H9 (cell line): ENCODE results near the gene NOLC1. TPM values are rescaled to one million over a fixed set of nuclear protein-coding genes. Genes with fewer than 3 reads are reported as not detected.

Experiments used
- DNase-seq: peaks from one replicate; pipeline ENCODE4 v3.0.0-alpha.2; 2017
- H2AFZ ChIP-seq: one replicate; pipeline ENCODE4 v1.6.1; 2013; ENCODE audit warnings: mild to moderate bottlenecking, low read length, control low read depth, moderate library complexity
- H2AK5ac ChIP-seq: 2 replicates; pipeline ENCODE4 v1.6.1; 2013; ENCODE audit warnings: low read length, control low read depth, mixed read lengths; ENCODE audit not compliant: insufficient read length
- H2BK120ac ChIP-seq: one replicate; pipeline ENCODE4 v1.6.1; 2013; ENCODE audit warnings: low read depth, mild to moderate bottlenecking, low read length, control low read depth, inconsistent platforms; ENCODE audit not compliant: poor library complexity, severe bottlenecking
- H2BK12ac ChIP-seq: 2 replicates; pipeline ENCODE4 v1.6.1; 2013; ENCODE audit warnings: low read length, control low read depth, mixed read lengths, low read depth; ENCODE audit not compliant: insufficient read length
- H2BK15ac ChIP-seq: 2 replicates; pipeline ENCODE4 v1.6.1; 2013; ENCODE audit warnings: low read depth, low read length, control low read depth
- H2BK20ac ChIP-seq: one replicate; pipeline ENCODE4 v1.6.1; 2013; ENCODE audit warnings: low read depth, mild to moderate bottlenecking, low read length, control low read depth, inconsistent platforms; ENCODE audit not compliant: poor library complexity, severe bottlenecking
- H2BK5ac ChIP-seq: 2 replicates; pipeline ENCODE4 v1.6.1; 2013; ENCODE audit warnings: low read length, control low read depth, mixed read lengths; ENCODE audit not compliant: insufficient read length
- H3K14ac ChIP-seq: 2 replicates; pipeline ENCODE4 v1.6.1; 2013; ENCODE audit warnings: low read length, control low read depth; ENCODE audit not compliant: insufficient read depth
- H3K18ac ChIP-seq: 2 replicates; pipeline ENCODE4 v1.6.1; 2013; ENCODE audit warnings: low read depth, mild to moderate bottlenecking, mixed read lengths, low read length, control low read depth; ENCODE audit not compliant: insufficient read length
- H3K23ac ChIP-seq: 2 replicates; pipeline ENCODE4 v1.6.1; 2013; ENCODE audit warnings: low read length, control low read depth, mixed read lengths, low read depth; ENCODE audit not compliant: insufficient read length
- H3K23me2 ChIP-seq: 2 replicates; pipeline ENCODE4 v1.6.1; 2013; ENCODE audit warnings: low read depth, mild to moderate bottlenecking, mixed read lengths, low read length, control low read depth; ENCODE audit not compliant: insufficient read length, poor library complexity, severe bottlenecking
- H3K27ac ChIP-seq: 2 replicates; pipeline ENCODE4 v1.5.1; 2013; ENCODE audit warnings: low read length, control low read depth, mixed read lengths, low read depth; ENCODE audit not compliant: insufficient read length
- H3K27me3 ChIP-seq: 2 replicates; pipeline ENCODE4 v1.6.1; 2013; ENCODE audit warnings: low read length, control low read depth, inconsistent platforms; ENCODE audit not compliant: insufficient read depth
- H3K4ac ChIP-seq: 2 replicates; pipeline ENCODE4 v1.6.1; 2013; ENCODE audit warnings: low read depth, mild to moderate bottlenecking, control low read depth, inconsistent platforms, low read length, moderate library complexity
- H3K4me1 ChIP-seq: 2 replicates; pipeline ENCODE4 v1.6.1; 2013; ENCODE audit warnings: low read length, control low read depth, inconsistent platforms; ENCODE audit not compliant: insufficient read depth
- H3K4me2 ChIP-seq: 2 replicates; pipeline ENCODE4 v1.6.1; 2013; ENCODE audit warnings: low read length, control low read depth, mixed read lengths; ENCODE audit not compliant: insufficient read length, insufficient read depth
- H3K56ac ChIP-seq: 2 replicates; pipeline ENCODE4 v1.6.1; 2013; ENCODE audit warnings: low read depth, mild to moderate bottlenecking, mixed read lengths, low read length, control low read depth; ENCODE audit not compliant: insufficient read length
- H3K79me1 ChIP-seq: 2 replicates; pipeline ENCODE4 v1.6.1; 2013; ENCODE audit warnings: low read depth, mild to moderate bottlenecking, moderate library complexity, low read length, control low read depth, inconsistent platforms; ENCODE audit not compliant: insufficient read depth, poor library complexity, severe bottlenecking
- H3K79me2 ChIP-seq: 2 replicates; pipeline ENCODE4 v1.6.1; 2013; ENCODE audit warnings: low read length, control low read depth, inconsistent platforms; ENCODE audit not compliant: insufficient read depth
- H3K9ac ChIP-seq: 2 replicates; pipeline ENCODE4 v1.6.1; 2013; ENCODE audit warnings: low read length, control low read depth, mixed read lengths; ENCODE audit not compliant: insufficient read length; ENCODE audit errors: extremely low read depth
- H3K9me3 ChIP-seq: one replicate; pipeline ENCODE4 v1.6.1; 2013; ENCODE audit warnings: low read depth, low read length, inconsistent platforms; ENCODE audit not compliant: control insufficient read depth
- H3T11ph ChIP-seq: one replicate; pipeline ENCODE4 v1.6.1; 2013; ENCODE audit warnings: mild to moderate bottlenecking, low read length, control low read depth, inconsistent platforms
- H4K20me1 ChIP-seq: one replicate; pipeline ENCODE4 v1.6.1; 2013; ENCODE audit not compliant: control insufficient read depth, insufficient read length, insufficient read depth
- H4K5ac ChIP-seq: 2 replicates; pipeline ENCODE4 v1.6.1; 2013; ENCODE audit warnings: low read depth, mild to moderate bottlenecking, mixed read lengths, low read length, control low read depth; ENCODE audit not compliant: insufficient read length
- H4K8ac ChIP-seq: replicated peaks from 2 replicates; pipeline ENCODE4 v1.6.1; 2013; ENCODE audit warnings: low read length, control low read depth, mixed read lengths, low read depth; ENCODE audit not compliant: insufficient read length
- H4K91ac ChIP-seq: 2 replicates; pipeline ENCODE4 v1.6.1; 2013; ENCODE audit warnings: low read depth, mild to moderate bottlenecking, moderate library complexity, mixed read lengths, low read length, control low read depth; ENCODE audit not compliant: insufficient read length
- H3K27ac Mint-ChIP-seq, 3 experiments: 2 replicates in 2 of 3; 3 replicates in 1 of 3; pipeline ENCODE4 v1.8.0; 2020 to 2021; ENCODE audit warnings: mixed read lengths in 3 of 3, mild to moderate bottlenecking in 1 of 3, moderate library complexity in 1 of 3
- H3K27me3 Mint-ChIP-seq: 2 replicates; pipeline ENCODE4 v1.8.0; 2021; ENCODE audit warnings: low read depth, mild to moderate bottlenecking, moderate library complexity, mixed read lengths
- H3K36me3 Mint-ChIP-seq, 3 experiments: 2 replicates in 2 of 3; 3 replicates in 1 of 3; pipeline ENCODE4 v1.8.0; 2020 to 2021; ENCODE audit warnings: low read depth in 3 of 3, mixed read lengths in 3 of 3; ENCODE audit not compliant: insufficient read depth in 1 of 3
- H3K4me1 Mint-ChIP-seq, 2 experiments: 2 replicates each; pipeline ENCODE4 v1.8.0; 2020; ENCODE audit warnings: mixed read lengths in 2 of 2
- H3K4me3 Mint-ChIP-seq, 2 experiments: 2 replicates in 1 of 2; 3 replicates in 1 of 2; pipeline ENCODE4 v1.8.0; 2020 to 2021; ENCODE audit warnings: mild to moderate bottlenecking in 2 of 2, mixed read lengths in 2 of 2, moderate library complexity in 1 of 2
- H3K9me3 Mint-ChIP-seq, 2 experiments: 2 replicates in 1 of 2; 3 replicates in 1 of 2; pipeline ENCODE4 v1.8.0; 2020; ENCODE audit warnings: mild to moderate bottlenecking in 2 of 2, mixed read lengths in 2 of 2, moderate library complexity in 1 of 2
- WGBS: extraction: QIAGEN DNeasy Blood & Tissue Kit; methylation state at CpG from one replicate; pipeline ENCODE4 v1.1.7; 2013; ENCODE audit warnings: missing lambda C conversion rate, low lambda C conversion rate, mixed read lengths; ENCODE audit not compliant: insufficient read length; ENCODE audit errors: extremely low coverage; 5-methylcytosine and 5-hydroxymethylcytosine counted together
- total RNA-seq: library from RNA; stranded (reverse); gene quantifications from 2 replicates; pipeline ENCODE4 v1.2.1, GENCODE V29; 2021
- TF ChIP-seq, protein P1 (sequence below): fragments of 200-600 bp; sonication (generic); conservative IDR thresholded peaks from 3 replicates; pipeline ENCODE4 v1.8.0; 2021; ENCODE audit warnings: antibody characterized with exemption, mild to moderate bottlenecking

Gene NOLC1
- total RNA-seq, 1 experiment from 2014 or later = 171 TPM

GRCh38 chr10:102196893-102197292, 44.7 kb downstream of the NOLC1 start:
- Histone ChIP-seq H2BK5ac (no peak overlapping the region), H3K27me3 (no peaks in the 10 kb centered on the region), H3K23me2 (no peaks in the 10 kb centered on the region), H4K8ac (no peak overlapping the region), H2BK12ac (no peak overlapping the region), H2AK5ac (no peak overlapping the region), H3K9ac (no peak overlapping the region), H3K23ac (no peak overlapping the region), H3K9me3 (peaks cover 9% of the 10 kb centered on the region), H2BK20ac (no peak overlapping the region), H3T11ph (no peak overlapping the region), H3K4ac (no peak overlapping the region), H3K27ac (no peak overlapping the region), H4K20me1 (no peaks in the 10 kb centered on the region), H2AFZ (no peak overlapping the region), H3K18ac (no peak overlapping the region), H3K4me2 (no peak overlapping the region), H3K4me1 (no peaks in the 10 kb centered on the region), H4K5ac (no peak overlapping the region), H3K14ac (no peak overlapping the region), H2BK15ac (no peak overlapping the region), H3K79me2 (no peaks in the 10 kb centered on the region), H2BK120ac (no peak overlapping the region), H3K56ac (no peak overlapping the region), H3K79me1 (no peaks in the 10 kb centered on the region), H4K91ac (no peak overlapping the region)
- no CpG with 5 or more reads among the region's 2 CpGs for WGBS
- DNase-seq = no peak
- Mint-ChIP-seq H3K9me3 (peaks cover 36 to 47% of the 10 kb centered on the region in 2 experiments), H3K4me1 (no peaks in the 10 kb centered on the region), H3K27ac (no peak overlapping the region), H3K36me3 (peaks cover 0 to 4% (median 0%) of the 10 kb centered on the region in 3 experiments; a peak in 4 of 7 replicates), H3K4me3 (no peak overlapping the region), H3K27me3 (peaks cover 55% of the 10 kb centered on the region)
- TF ChIP-seq, protein P1, sequence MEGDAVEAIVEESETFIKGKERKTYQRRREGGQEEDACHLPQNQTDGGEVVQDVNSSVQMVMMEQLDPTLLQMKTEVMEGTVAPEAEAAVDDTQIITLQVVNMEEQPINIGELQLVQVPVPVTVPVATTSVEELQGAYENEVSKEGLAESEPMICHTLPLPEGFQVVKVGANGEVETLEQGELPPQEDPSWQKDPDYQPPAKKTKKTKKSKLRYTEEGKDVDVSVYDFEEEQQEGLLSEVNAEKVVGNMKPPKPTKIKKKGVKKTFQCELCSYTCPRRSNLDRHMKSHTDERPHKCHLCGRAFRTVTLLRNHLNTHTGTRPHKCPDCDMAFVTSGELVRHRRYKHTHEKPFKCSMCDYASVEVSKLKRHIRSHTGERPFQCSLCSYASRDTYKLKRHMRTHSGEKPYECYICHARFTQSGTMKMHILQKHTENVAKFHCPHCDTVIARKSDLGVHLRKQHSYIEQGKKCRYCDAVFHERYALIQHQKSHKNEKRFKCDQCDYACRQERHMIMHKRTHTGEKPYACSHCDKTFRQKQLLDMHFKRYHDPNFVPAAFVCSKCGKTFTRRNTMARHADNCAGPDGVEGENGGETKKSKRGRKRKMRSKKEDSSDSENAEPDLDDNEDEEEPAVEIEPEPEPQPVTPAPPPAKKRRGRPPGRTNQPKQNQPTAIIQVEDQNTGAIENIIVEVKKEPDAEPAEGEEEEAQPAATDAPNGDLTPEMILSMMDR = no peak
